ENCODE measurements around the gene TTR.

The TTR gene

DNA sequence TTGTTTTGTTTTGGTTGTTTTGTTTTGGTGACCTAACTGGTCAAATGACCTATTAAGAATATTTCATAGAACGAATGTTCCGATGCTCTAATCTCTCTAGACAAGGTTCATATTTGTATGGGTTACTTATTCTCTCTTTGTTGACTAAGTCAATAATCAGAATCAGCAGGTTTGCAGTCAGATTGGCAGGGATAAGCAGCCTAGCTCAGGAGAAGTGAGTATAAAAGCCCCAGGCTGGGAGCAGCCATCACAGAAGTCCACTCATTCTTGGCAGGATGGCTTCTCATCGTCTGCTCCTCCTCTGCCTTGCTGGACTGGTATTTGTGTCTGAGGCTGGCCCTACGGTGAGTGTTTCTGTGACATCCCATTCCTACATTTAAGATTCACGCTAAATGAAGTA, at the start of gene TTR:
TTR (plus strand) TSS at position 250 of the 400 bp plus-strand sequence; CDS start at position 276, 26 bp downstream.
- Histone ChIP-seq H3K9me3 (ENCODE audit: control insufficient read depth, low read depth, low read length) (no peaks in the 10 kb centered on the region), H3K9ac (ENCODE audit: low read length) (no peak within 1 kb of the TSS), H3K36me3 (ENCODE audit: control insufficient read depth, low read depth, low read length) (no peaks in the 10 kb centered on the region), H3K27me3 (ENCODE audit: control insufficient read depth, insufficient read depth, low read length) (no peaks in the 10 kb centered on the region), H3K4me3 (ENCODE audit: low read length) (no peak within 1 kb of the TSS), H3K27ac (ENCODE audit: low read length) (no peak within 1 kb of the TSS), H3K4me1 (ENCODE audit: control insufficient read depth, low read depth, low read length) (no peaks in the 10 kb centered on the region)

DNA sequence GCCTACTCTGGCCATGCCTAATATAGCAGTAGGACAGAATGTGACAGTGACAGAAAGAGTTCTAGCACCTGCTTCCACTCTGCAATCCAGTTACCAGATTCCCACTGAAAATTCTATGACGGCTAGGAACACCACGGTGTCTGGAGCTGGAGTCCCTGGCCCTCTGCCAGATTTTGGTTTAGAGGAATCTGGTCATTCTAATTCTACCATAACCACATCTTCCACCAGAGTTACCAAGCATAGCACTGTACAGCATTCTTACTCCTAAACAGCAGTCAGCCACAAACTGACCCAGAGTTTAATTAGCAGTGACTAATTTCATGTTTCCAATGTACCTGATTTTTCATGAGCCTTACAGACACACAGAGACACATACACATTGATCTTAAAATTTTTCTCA, 45.2 kb upstream of the TTR start:
- H3K4me3 ChIP-seq (ENCODE audit: low read length) = no peak overlapping the region
- no peak overlapping the region for H3K9ac ChIP-seq (ENCODE audit: low read length)
- H3K27ac ChIP-seq (ENCODE audit: low read length) = no peak overlapping the region
- peaks cover 52% of the 10 kb centered on the region for H3K36me3 ChIP-seq (ENCODE audit: control insufficient read depth, low read depth, low read length)
- H3K27me3 ChIP-seq (ENCODE audit: control insufficient read depth, insufficient read depth, low read length) = no peaks in the 10 kb centered on the region
- peaks cover 9% of the 10 kb centered on the region for H3K4me1 ChIP-seq (ENCODE audit: control insufficient read depth, low read depth, low read length)
- no peaks in the 10 kb centered on the region for H3K9me3 ChIP-seq (ENCODE audit: control insufficient read depth, low read depth, low read length)

DNA sequence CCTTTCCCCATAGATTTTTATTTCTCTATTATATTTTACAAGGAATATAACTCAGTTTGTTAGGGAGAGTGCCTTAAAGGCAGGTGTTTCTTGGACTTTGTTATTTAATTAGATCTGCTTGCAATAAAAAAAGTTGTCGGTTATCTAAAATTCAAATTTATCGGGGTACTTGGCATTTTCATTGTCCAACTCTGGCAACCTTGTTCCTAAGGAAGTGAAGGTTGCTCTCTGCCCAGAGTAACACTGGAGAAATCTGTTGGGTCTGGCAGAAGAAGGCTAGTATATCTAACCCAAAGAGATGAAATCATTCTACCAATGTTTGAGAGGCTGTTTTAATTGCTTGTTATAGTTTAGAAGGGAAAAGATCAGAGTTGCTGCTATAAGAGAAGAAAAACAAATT, 42.8 kb upstream of the TTR start:
- no peak overlapping the region for H3K4me3 ChIP-seq (ENCODE audit: low read length)
- no peak overlapping the region for H3K27ac ChIP-seq (ENCODE audit: low read length)
- peaks cover 9% of the 10 kb centered on the region for H3K4me1 ChIP-seq (ENCODE audit: control insufficient read depth, low read depth, low read length)
- H3K9ac ChIP-seq (ENCODE audit: low read length) = no peak overlapping the region
- H3K27me3 ChIP-seq (ENCODE audit: control insufficient read depth, insufficient read depth, low read length) = no peaks in the 10 kb centered on the region
- peaks cover 31% of the 10 kb centered on the region for H3K36me3 ChIP-seq (ENCODE audit: control insufficient read depth, low read depth, low read length)
- no peaks in the 10 kb centered on the region for H3K9me3 ChIP-seq (ENCODE audit: control insufficient read depth, low read depth, low read length)

DNA sequence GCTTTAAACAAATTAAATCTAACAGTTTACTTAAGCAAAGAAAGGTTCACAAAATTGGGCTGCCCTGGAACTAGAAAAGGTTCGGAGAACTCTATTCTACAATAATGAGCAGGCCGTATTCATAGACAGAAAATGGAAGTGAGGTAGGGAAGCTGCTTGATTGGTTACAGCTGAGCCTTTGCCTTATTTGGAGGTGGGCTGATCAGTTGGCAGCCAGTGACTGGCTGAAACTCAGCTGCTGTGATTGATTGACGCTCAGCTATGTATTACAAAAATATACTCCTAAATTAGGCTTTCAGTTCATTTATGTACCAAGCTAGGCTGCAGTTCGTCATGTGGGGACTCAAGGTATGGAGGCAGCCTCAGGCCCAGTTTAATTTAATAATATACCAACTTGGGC, 42.3 kb upstream of the TTR start:
- Histone ChIP-seq H3K27ac (ENCODE audit: low read length) (no peak overlapping the region), H3K4me3 (ENCODE audit: low read length) (no peak overlapping the region), H3K9me3 (ENCODE audit: control insufficient read depth, low read depth, low read length) (no peaks in the 10 kb centered on the region), H3K9ac (ENCODE audit: low read length) (no peak overlapping the region), H3K36me3 (ENCODE audit: control insufficient read depth, low read depth, low read length) (peaks cover 27% of the 10 kb centered on the region), H3K4me1 (ENCODE audit: control insufficient read depth, low read depth, low read length) (peaks cover 9% of the 10 kb centered on the region), H3K27me3 (ENCODE audit: control insufficient read depth, insufficient read depth, low read length) (no peaks in the 10 kb centered on the region)

DNA sequence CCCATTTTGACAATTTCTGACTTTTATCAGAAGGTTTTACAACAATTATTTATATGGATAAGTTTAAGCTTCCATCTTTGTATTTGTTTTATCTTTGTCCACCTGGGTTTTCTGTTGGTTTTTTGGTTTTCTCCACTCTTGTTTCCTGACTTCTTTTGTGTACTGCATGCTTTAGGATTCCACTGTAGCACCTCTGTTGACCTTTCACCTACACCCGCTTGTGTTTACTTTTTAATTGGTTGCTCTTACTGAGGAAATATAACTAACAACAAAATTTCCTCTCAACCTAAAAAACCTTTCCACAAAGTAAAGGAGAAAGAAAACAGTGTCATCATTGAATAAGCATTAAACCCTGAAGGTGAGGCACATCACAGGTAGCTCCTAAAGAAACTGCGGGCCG, 39.8 kb upstream of the TTR start:
- H3K9me3 ChIP-seq (ENCODE audit: control insufficient read depth, low read depth, low read length) = no peaks in the 10 kb centered on the region
- H3K4me3 ChIP-seq (ENCODE audit: low read length) = no peak overlapping the region
- peaks cover 9% of the 10 kb centered on the region for H3K4me1 ChIP-seq (ENCODE audit: control insufficient read depth, low read depth, low read length)
- peaks cover 3% of the 10 kb centered on the region for H3K36me3 ChIP-seq (ENCODE audit: control insufficient read depth, low read depth, low read length)
- no peaks in the 10 kb centered on the region for H3K27me3 ChIP-seq (ENCODE audit: control insufficient read depth, insufficient read depth, low read length)
- H3K9ac ChIP-seq (ENCODE audit: low read length) = no peak overlapping the region
- no peak overlapping the region for H3K27ac ChIP-seq (ENCODE audit: low read length)

DNA sequence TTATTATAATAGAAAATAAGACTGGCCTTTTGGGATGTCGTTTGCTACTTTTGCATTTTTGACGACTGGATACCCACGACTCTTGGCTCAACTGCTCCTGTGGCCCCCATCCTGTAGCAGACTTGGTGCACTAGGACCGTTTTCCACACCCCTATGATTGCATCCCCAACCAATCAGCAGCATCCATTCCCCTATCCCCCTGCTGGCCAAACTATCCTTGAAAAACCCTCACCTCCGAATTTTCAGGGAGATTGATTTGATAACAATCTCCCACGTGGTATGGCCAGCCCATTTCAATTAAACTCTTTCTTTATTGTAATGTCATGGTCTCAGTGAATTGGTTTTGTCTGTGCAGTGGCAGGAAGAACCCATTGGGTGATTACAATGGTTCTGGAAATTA, 37.9 kb upstream of the TTR start:
- Histone ChIP-seq H3K27ac (ENCODE audit: low read length) (no peak overlapping the region), H3K9me3 (ENCODE audit: control insufficient read depth, low read depth, low read length) (no peaks in the 10 kb centered on the region)

DNA sequence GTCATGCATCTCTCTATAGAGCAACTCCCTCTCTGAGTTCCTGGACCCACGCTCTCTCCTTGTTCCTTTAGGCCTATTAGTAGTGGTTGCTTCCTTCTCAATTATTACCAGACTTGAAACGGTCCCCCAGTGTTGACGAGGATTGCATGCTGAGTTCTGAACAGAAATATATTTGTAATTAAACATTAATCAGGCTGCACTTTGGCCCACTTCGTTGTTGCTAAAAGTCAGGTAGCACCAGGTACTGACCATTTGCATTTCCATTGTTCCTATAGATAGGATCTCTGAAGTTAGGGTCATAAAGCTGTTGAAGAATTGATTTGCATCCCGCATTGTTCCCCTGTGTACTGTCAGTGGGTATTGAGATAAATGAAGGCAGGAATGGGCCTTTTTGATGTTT, 36.9 kb upstream of the TTR start:
- H3K36me3 ChIP-seq (ENCODE audit: control insufficient read depth, low read depth, low read length) = no peaks in the 10 kb centered on the region
- H3K9me3 ChIP-seq (ENCODE audit: control insufficient read depth, low read depth, low read length) = no peaks in the 10 kb centered on the region
- no peaks in the 10 kb centered on the region for H3K4me1 ChIP-seq (ENCODE audit: control insufficient read depth, low read depth, low read length)
- no peak overlapping the region for H3K9ac ChIP-seq (ENCODE audit: low read length)
- no peak overlapping the region for H3K27ac ChIP-seq (ENCODE audit: low read length)
- H3K4me3 ChIP-seq (ENCODE audit: low read length) = no peak overlapping the region
- no peaks in the 10 kb centered on the region for H3K27me3 ChIP-seq (ENCODE audit: control insufficient read depth, insufficient read depth, low read length)

More for the DNA sequence above, 37.9 kb upstream of the TTR start:
- Histone ChIP-seq H3K36me3 (ENCODE audit: control insufficient read depth, low read depth, low read length) (no peaks in the 10 kb centered on the region), H3K4me3 (ENCODE audit: low read length) (no peak overlapping the region), H3K9ac (ENCODE audit: low read length) (no peak overlapping the region), H3K27me3 (ENCODE audit: control insufficient read depth, insufficient read depth, low read length) (no peaks in the 10 kb centered on the region), H3K4me1 (ENCODE audit: control insufficient read depth, low read depth, low read length) (peaks cover 9% of the 10 kb centered on the region)

DNA sequence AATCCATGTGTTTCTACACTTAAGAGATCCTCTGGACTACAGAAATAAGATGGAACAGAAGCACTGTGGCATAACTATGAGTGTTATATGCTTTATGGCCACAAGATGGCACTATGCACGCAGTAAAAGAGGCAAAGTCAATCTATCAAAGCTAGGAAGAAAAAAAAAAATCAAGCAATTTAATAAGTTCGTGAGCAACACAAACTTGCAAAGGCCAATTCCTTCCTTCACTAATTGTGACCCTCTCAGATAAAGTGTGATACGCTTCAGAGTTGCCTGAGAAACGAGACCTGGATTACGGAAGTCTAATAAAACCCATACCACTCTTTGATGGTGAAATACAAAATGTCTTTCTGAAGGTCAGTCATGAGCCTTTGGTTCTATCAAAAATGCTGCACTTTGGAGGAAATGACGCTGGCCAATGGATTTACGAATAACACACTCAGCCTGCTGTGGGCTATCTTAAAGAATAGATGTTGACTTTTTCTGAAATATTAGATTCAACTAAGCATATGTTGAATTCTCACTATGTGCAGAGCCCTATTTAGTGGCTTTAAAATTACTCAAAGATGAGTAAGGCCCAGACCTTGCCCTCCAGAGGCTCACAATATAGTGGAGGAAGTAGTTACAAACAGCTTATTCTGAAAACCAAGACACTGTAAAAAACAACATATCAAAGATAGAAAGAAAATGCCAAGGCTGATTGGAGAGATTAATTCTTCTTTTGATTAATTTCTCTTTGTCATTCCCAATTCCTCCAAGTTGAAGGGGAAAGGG, 35.5 kb upstream of the TTR start:
- no peaks in the 10 kb centered on the region for H3K9me3 ChIP-seq (ENCODE audit: control insufficient read depth, low read depth, low read length)
- no peaks in the 10 kb centered on the region for H3K4me1 ChIP-seq (ENCODE audit: control insufficient read depth, low read depth, low read length)
- no peaks in the 10 kb centered on the region for H3K36me3 ChIP-seq (ENCODE audit: control insufficient read depth, low read depth, low read length)
- H3K9ac ChIP-seq (ENCODE audit: low read length) = no peak overlapping the region
- H3K4me3 ChIP-seq (ENCODE audit: low read length) = no peak overlapping the region
- H3K27ac ChIP-seq (ENCODE audit: low read length) = no peak overlapping the region
- H3K27me3 ChIP-seq (ENCODE audit: control insufficient read depth, insufficient read depth, low read length) = no peaks in the 10 kb centered on the region

DNA sequence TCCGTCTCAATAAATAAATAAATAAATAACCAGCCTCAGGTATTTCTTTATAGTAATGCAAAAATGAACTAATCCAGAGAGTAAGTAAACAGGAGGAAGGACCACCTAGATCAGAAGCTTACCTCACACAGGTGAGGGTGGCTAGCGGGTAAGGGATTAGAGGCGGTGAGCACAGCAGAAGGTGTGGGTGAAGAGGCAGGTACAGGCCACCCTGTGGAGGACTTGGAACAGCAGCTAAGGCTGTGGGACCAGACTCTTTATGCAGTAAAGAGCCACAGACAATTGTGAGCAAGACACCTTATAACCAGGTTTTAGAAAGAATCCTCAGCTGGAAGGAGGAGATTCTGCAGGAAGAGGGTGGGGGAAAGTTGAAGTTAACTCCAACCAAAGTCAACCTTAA, 34.2 kb upstream of the TTR start:
- no peaks in the 10 kb centered on the region for H3K4me1 ChIP-seq (ENCODE audit: control insufficient read depth, low read depth, low read length)
- H3K9me3 ChIP-seq (ENCODE audit: control insufficient read depth, low read depth, low read length) = no peaks in the 10 kb centered on the region
- no peaks in the 10 kb centered on the region for H3K36me3 ChIP-seq (ENCODE audit: control insufficient read depth, low read depth, low read length)
- H3K4me3 ChIP-seq (ENCODE audit: low read length) = no peak overlapping the region
- H3K27ac ChIP-seq (ENCODE audit: low read length) = no peak overlapping the region
- no peaks in the 10 kb centered on the region for H3K27me3 ChIP-seq (ENCODE audit: control insufficient read depth, insufficient read depth, low read length)
- no peak overlapping the region for H3K9ac ChIP-seq (ENCODE audit: low read length)

DNA sequence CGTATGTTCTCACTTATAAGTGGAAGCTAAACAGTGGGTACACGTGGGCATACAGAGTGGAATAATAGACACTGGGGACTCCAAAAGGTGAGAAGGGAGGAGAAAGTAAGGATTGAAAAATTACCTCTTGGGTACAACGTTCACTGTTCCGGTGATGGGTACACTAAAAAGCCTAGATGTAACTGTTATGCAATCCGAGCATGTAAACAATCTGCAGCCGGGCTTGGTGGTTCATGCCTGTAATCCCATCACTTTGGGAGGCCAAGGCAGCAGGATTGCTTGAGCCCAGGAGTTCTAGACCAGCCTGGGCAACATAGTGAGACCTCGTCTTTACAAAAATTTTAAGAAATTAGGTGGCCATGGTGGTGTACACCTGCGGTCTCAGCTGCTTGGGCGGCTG, 33.1 kb upstream of the TTR start:
- Histone ChIP-seq H3K27me3 (ENCODE audit: control insufficient read depth, insufficient read depth, low read length) (no peaks in the 10 kb centered on the region), H3K27ac (ENCODE audit: low read length) (no peak overlapping the region), H3K4me3 (ENCODE audit: low read length) (no peak overlapping the region), H3K4me1 (ENCODE audit: control insufficient read depth, low read depth, low read length) (no peaks in the 10 kb centered on the region), H3K9me3 (ENCODE audit: control insufficient read depth, low read depth, low read length) (no peaks in the 10 kb centered on the region), H3K9ac (ENCODE audit: low read length) (no peak overlapping the region), H3K36me3 (ENCODE audit: control insufficient read depth, low read depth, low read length) (no peaks in the 10 kb centered on the region)

DNA sequence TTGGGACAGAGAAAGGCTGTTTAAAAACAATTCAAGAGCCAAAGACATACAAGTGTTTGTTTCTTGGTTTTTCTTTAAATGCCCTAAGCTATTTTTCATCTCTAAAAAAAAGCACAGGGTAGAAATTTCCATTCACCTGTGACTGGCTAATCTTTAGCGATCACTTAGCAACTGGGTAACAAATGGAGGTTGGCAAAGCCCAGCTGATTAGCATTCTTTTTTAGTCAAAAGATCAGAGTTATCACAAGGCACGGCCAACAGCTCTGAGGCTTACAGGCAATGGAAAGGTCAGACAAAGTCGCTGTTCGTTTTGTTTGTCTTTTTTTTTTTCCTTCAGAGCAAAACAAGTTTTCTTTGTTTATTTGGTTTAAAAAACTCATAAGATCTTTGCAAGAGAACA, 29.0 kb upstream of the TTR start:
- no peak overlapping the region for H3K9ac ChIP-seq (ENCODE audit: low read length)
- H3K9me3 ChIP-seq (ENCODE audit: control insufficient read depth, low read depth, low read length) = no peaks in the 10 kb centered on the region
- H3K36me3 ChIP-seq (ENCODE audit: control insufficient read depth, low read depth, low read length) = no peaks in the 10 kb centered on the region
- H3K4me1 ChIP-seq (ENCODE audit: control insufficient read depth, low read depth, low read length) = no peaks in the 10 kb centered on the region
- no peak overlapping the region for H3K27ac ChIP-seq (ENCODE audit: low read length)
- no peak overlapping the region for H3K4me3 ChIP-seq (ENCODE audit: low read length)
- no peaks in the 10 kb centered on the region for H3K27me3 ChIP-seq (ENCODE audit: control insufficient read depth, insufficient read depth, low read length)

DNA sequence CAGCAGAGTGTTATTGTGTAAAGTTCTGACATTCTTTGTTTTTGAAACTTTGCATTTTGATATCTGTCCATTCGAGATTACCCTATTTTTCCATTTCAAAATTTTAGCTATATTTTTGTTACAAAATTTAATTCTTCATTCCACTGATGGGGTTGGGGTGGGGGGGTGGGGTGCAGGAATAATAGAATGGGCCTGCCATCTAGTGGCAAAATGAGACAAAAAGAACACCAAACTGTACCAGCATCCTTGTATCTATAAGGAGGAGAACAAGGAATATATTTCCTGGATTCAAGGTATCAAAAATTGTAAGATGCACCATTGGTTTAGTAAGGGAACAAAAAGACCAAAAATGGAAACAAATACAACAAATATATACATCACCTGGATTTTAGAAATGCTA, 27.9 kb upstream of the TTR start:
- Histone ChIP-seq H3K4me3 (ENCODE audit: low read length) (no peak overlapping the region), H3K9ac (ENCODE audit: low read length) (no peak overlapping the region), H3K4me1 (ENCODE audit: control insufficient read depth, low read depth, low read length) (no peaks in the 10 kb centered on the region), H3K27ac (ENCODE audit: low read length) (no peak overlapping the region), H3K9me3 (ENCODE audit: control insufficient read depth, low read depth, low read length) (no peaks in the 10 kb centered on the region), H3K27me3 (ENCODE audit: control insufficient read depth, insufficient read depth, low read length) (no peaks in the 10 kb centered on the region), H3K36me3 (ENCODE audit: control insufficient read depth, low read depth, low read length) (no peaks in the 10 kb centered on the region)
